ENCODE measurements around the gene VCX. TPM values are rescaled to one million over a fixed set of nuclear protein-coding genes. Genes with fewer than 3 reads are reported as not detected.

VCX gene
- total RNA-seq: not detected in 2 replicates

DNA sequence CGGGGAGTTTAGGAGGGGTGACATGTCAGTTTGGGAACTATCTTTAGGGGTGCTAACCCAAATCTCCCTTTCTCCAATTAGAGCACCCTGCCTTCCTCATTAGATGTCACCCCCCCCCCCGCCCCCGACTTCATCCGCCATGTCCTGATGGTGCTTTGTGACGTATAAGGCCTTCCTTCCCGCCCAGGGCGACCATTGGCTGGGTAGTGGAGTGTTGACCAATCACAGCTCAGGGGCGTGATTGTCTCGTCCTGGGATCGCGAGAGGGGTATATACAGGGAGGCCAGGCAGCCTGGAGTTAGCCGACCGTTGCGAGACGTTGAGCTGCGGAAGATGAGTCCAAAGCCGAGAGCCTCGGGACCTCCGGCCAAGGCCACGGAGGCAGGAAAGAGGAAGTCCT is at the start of gene VCX:
VCX (plus strand) TSS at position 301 of the 400 bp plus-strand sequence; CDS start at position 334, 33 bp downstream.

Other genes starting within 250 kb of the VCX start
- 10.4 and 12.5 TPM in 2 replicates for gene PNPLA4, start 84.2 kb downstream of the VCX start, total RNA-seq

Measured in regular cardiac myocyte (primary cell).